ENCODE data around the gene UAP1L1. TPM values are rescaled to one million over a fixed set of nuclear protein-coding genes. Genes with fewer than 3 reads are reported as not detected.

The UAP1L1 gene
- total and polyA plus RNA-seq, 2 of the 8 experiments (the other 6 are each of a cell fraction or from before 2014, with no cell fraction given) = 2.0 to 5.4 TPM

- TF ChIP-seq SRF (IDR thresholded peaks at IDR 0.05; ENCODE audit: low read depth, low read length) (no peak), GABPA (IDR thresholded peaks at IDR 0.05; ENCODE audit: borderline replicate concordance, insufficient read depth, low read length) (no peak), MAFK (IDR thresholded peaks at IDR 0.05; ENCODE audit: low read depth, low read length) (no peak), JUND (IDR thresholded peaks at IDR 0.05; ENCODE audit: low read length) (no peak), SP1 (IDR thresholded peaks at IDR 0.05; ENCODE audit: low read depth, low read length) (no peak), BRCA1 (IDR thresholded peaks at IDR 0.05; ENCODE audit: low read depth, low read length) (no peak)
These were observed 12.5 kb upstream of the UAP1L1 start (continued) for GRCh38 chr9:137064880-137065164.
